A673 (cell line): ENCODE results near the gene SCO2. TPM values are rescaled to one million over a fixed set of nuclear protein-coding genes. Genes with fewer than 3 reads are reported as not detected.
A peak's percentile ranks its signal among the peaks of the same experiment; 100 is the strongest.

ENCODE experiments used
- Bru-seq: library from RNA; stranded (reverse); fragments of 400-500 nt; gene quantifications from one replicate; lab custom pipeline; 2021; lab: Mats Ljungman, UMichigan
- BruChase-seq, 2 experiments: library from RNA; stranded (reverse); fragments of 400-500 nt; gene quantifications; one replicate each; lab custom pipeline; 2021; lab: Mats Ljungman, UMichigan
- BruUV-seq: library from RNA; stranded (reverse); fragments of 400-500 nt; replicated peaks from 2 replicates; lab custom pipeline; 2021; lab: Mats Ljungman, UMichigan
- CTCF ChIA-PET: fragments of 300-600 bp; sonication (Branson Sonifier 250); formaldehyde crosslinking; loops from one replicate; lab custom pipeline; 2022; ENCODE audit warnings: antibody characterized with exemption; lab: Charles Lee
- POLR2A ChIA-PET: fragments of 300-600 bp; sonication (Branson Sonifier 250); formaldehyde crosslinking; loops from one replicate; lab custom pipeline; 2022; ENCODE audit warnings: antibody characterized with exemption; ENCODE audit not compliant: low non-redundant PET; lab: Charles Lee
- DNase-seq: peaks from one replicate; pipeline ENCODE4 v3.0.0-alpha.2; 2015; ENCODE audit warnings: low spot score
- H3K27ac ChIP-seq: fragments of 200-600 bp; sonication (generic); 2 replicates; pipeline ENCODE4 v1.5.1; 2016; ENCODE audit warnings: mixed run types, low read depth, mild to moderate bottlenecking, mixed read lengths, antibody characterized with exemption, low read length; ENCODE audit not compliant: poor library complexity, severe bottlenecking
- H3K27me3 ChIP-seq: fragments of 200-600 bp; sonication (generic); replicated peaks from 2 replicates; pipeline ENCODE4 v1.6.1; 2017; ENCODE audit warnings: mixed run types, low read depth, mild to moderate bottlenecking, mixed read lengths, antibody characterized with exemption, low read length; ENCODE audit not compliant: insufficient read depth, poor library complexity
- H3K36me3 ChIP-seq: fragments of 200-600 bp; sonication (generic); 2 replicates; pipeline ENCODE4 v1.6.1; 2016; ENCODE audit warnings: mixed run types, mild to moderate bottlenecking, mixed read lengths, antibody characterized with exemption, low read length; ENCODE audit not compliant: insufficient read depth, poor library complexity, severe bottlenecking
- H3K4me1 ChIP-seq: fragments of 200-600 bp; sonication (generic); 2 replicates; pipeline ENCODE4 v1.6.1; 2017; ENCODE audit warnings: mixed run types, mild to moderate bottlenecking, mixed read lengths, antibody characterized with exemption, low read length; ENCODE audit not compliant: insufficient read depth, poor library complexity, severe bottlenecking
- H3K4me3 ChIP-seq: fragments of 200-600 bp; sonication (generic); 2 replicates; pipeline ENCODE4 v1.5.1; 2016; ENCODE audit warnings: low read depth, mixed run types, mild to moderate bottlenecking, mixed read lengths, low read length; ENCODE audit not compliant: poor library complexity, severe bottlenecking
- H3K9me3 ChIP-seq: fragments of 200-600 bp; sonication (generic); 2 replicates; pipeline ENCODE4 v1.6.1; 2016; ENCODE audit warnings: mixed run types, low read depth, mild to moderate bottlenecking, mixed read lengths, antibody characterized with exemption, low read length; ENCODE audit not compliant: poor library complexity, severe bottlenecking
- CTCF ChIP-seq: fragments of 300-800, 200-600 bp; sonication (generic); conservative IDR thresholded peaks from 2 replicates; pipeline ENCODE4 v1.5.1; 2017; ENCODE audit warnings: low read depth, mild to moderate bottlenecking, antibody characterized with exemption, low read length, moderate library complexity, mixed read lengths
- EZH2 ChIP-seq: fragments of 200-600 bp; sonication (generic); IDR thresholded peaks from 2 replicates; pipeline ENCODE4 v1.6.1; 2017; ENCODE audit warnings: borderline replicate concordance, low read depth, mild to moderate bottlenecking, mixed read lengths, antibody characterized with exemption, low read length; ENCODE audit not compliant: poor library complexity, severe bottlenecking
- intact Hi-C: fragments of 100-400 bp; cut with micrococcal nuclease; formaldehyde crosslinking; loops from one replicate; pipeline ENCODE4 v1.10.0; 2022; ENCODE audit not compliant: unreplicated experiment
- long read RNA-seq: library from polyadenylated mRNA; stranded (forward); transcript quantifications from one replicate; pipeline ENCODE4 v2.0.0, GENCODE V29; 2022
- total RNA-seq: library from RNA; stranded (reverse); gene quantifications from 2 replicates; pipeline ENCODE4 v1.2.3, GENCODE V29; 2021

Gene SCO2
- 0.44 and 5.4 TPM in 2 replicates for total RNA-seq
- Bru-seq, nascent RNA, result not detected
- BruChase-seq, experiment 1, labeled RNA remaining after a 2-hour chase, result not detected
- BruChase-seq, experiment 2, labeled RNA remaining after a 6-hour chase, result percentile 52 among the genes with signal in this experiment
- long read RNA-seq, transcript SCO2-204 (2 exons, 1,051 nt), result major isoform, 6 of 8 reads
- long read RNA-seq, partial matches to known transcripts, result 0 of 8 reads
- long read RNA-seq, other reads (novel, unspliced or antisense), result 0 of 8 reads

- Histone ChIP-seq H3K4me3 (peak within 1 kb of the TSS; percentile 65), H3K4me1 (peaks cover 20% of the 10 kb centered on the region), H3K27ac (peak within 1 kb of the TSS; percentile 90), H3K36me3 (peaks cover 40% of the 10 kb centered on the region), H3K9me3 (no peaks in the 10 kb centered on the region), H3K27me3 (peaks cover 7% of the 10 kb centered on the region)
- TF ChIP-seq CTCF (peak; percentile 64; the same call in 1 of the 2 replicates), EZH2 (no peak)
- DNase-seq, result peak; percentile 98
- BruUV-seq, result no TSS peak
- intact Hi-C loops, result no loop called here
- ChIA-PET POLR2A (interaction anchor here (0.6 to 1.0 kb wide), 4 partner anchors 16 to 281 kb away, joined by 4 to 8 read pairs (median 4); partner anchors contain the start of gene TUBGCP6), CTCF (interaction anchor here (0.5 to 2.2 kb wide), 15 partner anchors 10 to 283 kb away, joined by 3 to 20 read pairs (median 8); partner anchors contain the start of genes LMF2, NCAPH2 and SYCE3)
These were observed at the start of gene SCO2 for GRCh38 chr22:50525104-50525857. SCO2 (minus strand) TSS chr22:50525598; CDS start chr22:50524411, 1,187 bp downstream.

GRCh38 chr22:50574383-50574755 lies 49.0 kb upstream of the SCO2 start:
- POLR2A ChIA-PET, result interaction anchor here (0.6 kb wide), 1 partner anchor 275 kb away, joined by 8 read pairs; no protein-coding TSS in a partner anchor
- TF ChIP-seq CTCF (no peak), EZH2 (no peak)
- no peaks in the 10 kb centered on the region for H3K4me1 ChIP-seq
- DNase-seq, result no peak
- intact Hi-C loops, result no loop called here
- no peak overlapping the region for H3K4me3 ChIP-seq
- CTCF ChIA-PET, result no interaction called here
- no peak overlapping the region for H3K27ac ChIP-seq
- no TSS peak for BruUV-seq
- peaks cover 12% of the 10 kb centered on the region for H3K36me3 ChIP-seq
- no peaks in the 10 kb centered on the region for H3K9me3 ChIP-seq
- H3K27me3 ChIP-seq, result no peaks in the 10 kb centered on the region

- BruUV-seq, result no TSS peak
- H3K9me3 ChIP-seq, result no peaks in the 10 kb centered on the region
- ChIA-PET CTCF (no interaction called here), POLR2A (interaction anchor here (0.6 kb wide), 1 partner anchor 274 kb away, joined by 8 read pairs; no protein-coding TSS in a partner anchor)
- H3K27ac ChIP-seq, result no peak overlapping the region
- H3K27me3 ChIP-seq, result no peaks in the 10 kb centered on the region
- intact Hi-C loops, result no loop called here
- no peak for DNase-seq
- no peak overlapping the region for H3K4me3 ChIP-seq
- peaks cover 12% of the 10 kb centered on the region for H3K36me3 ChIP-seq
- TF ChIP-seq CTCF, result no peak
- TF ChIP-seq EZH2, result no peak
- no peaks in the 10 kb centered on the region for H3K4me1 ChIP-seq
These were observed 48.3 kb upstream of the SCO2 start for GRCh38 chr22:50573491-50574382.
